Heart left ventricle (tissue), 13 donors: Measurements from ENCODE around the gene TAS2R60.
"Not testable (repeated sequence)": the region's sequence is repeated elsewhere in the genome, so short reads cannot be mapped to it uniquely, and the experiment has no call there.

Experiments used
- CTCF ChIP-seq, 12 donors: fragments of 200-600 bp; sonication (generic) in 4 of 12; IDR thresholded peaks; one replicate each; pipeline versions ENCODE4 v1.5.0 to v1.8.0; 2018 to 2022; ENCODE audit warnings: antibody characterized with exemption in 12 of 12, mild to moderate bottlenecking in 5 of 12
- POLR2A ChIP-seq, 2 donors: fragments of 450-650 bp; IDR thresholded peaks; one replicate each; pipeline ENCODE4 v1.6.1; 2017; ENCODE audit warnings: antibody characterized with exemption in 2 of 2, mild to moderate bottlenecking in 2 of 2, moderate library complexity in 2 of 2
- donor health status: ischemic (EF 13 %, LVEDD 7.1; RV severe dilation, severe dysfunction).
- donor health status: DM: no; HTN: yes; CAD: no.
- donor health status: DM: no; HTN: no; CAD: no.
- donor health status: ischemic (EF 25% LVEDD 6.9; RV normal size, moderate dysfunction).
- donor health status: ischemic (EF 25% LVEDD 5.7; RV mildly dilated, moderate dysfunction).
- donor health status: ischemic (EF 35%, LVEDD 5.7; RV mildly dilated, moderate dysfunction).
- donor health status: nonischemic (EF 11% LVEDD 7.7; RV severe dilation, severe dysfunction).
- donor health status: DM: yes; HTN: yes; CAD: no.
- donor health status: PGD.
- donor health status: ischemic (EF 29% LVEDD 5.4; RV normal size, mild dysfunction).
- donor health status: nonischemic (EF 23%, LVEDD 6.1; RV moderate dilation, normal function).

- TF ChIP-seq CTCF, POLR2A (IDR thresholded peaks at IDR 0.05): not testable (repeated sequence)
Measured at GRCh38 chr7:143420624-143421023, 22.6 kb upstream of the TAS2R60 start.
